Measurements from ENCODE around the gene BCAS2.

The BCAS2 gene

DNA sequence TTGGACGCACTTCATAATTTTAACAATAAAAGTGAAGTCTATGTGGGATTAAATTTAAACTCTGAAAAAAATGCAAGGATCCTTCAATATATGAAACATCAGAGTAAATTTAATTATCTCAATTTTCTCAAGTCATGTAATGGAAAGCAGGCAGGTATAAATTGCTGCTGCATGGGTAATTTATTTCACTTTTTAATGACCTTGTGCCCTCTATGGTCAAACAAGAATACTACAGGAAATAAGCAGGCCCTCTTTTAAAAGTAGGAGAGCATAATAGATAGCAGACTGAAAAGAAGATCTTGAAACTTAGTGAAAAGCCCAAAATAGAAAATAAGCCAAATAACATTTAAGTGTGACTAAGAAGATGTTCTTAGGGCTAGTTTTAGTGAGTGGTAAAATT is 22.9 kb downstream of the BCAS2 start:
- no peak for DNase-seq (ENCODE audit: low read depth)

GRCh38 chr1:114554577-114554976 is 26.8 kb downstream of the BCAS2 start:
- no peak for DNase-seq (ENCODE audit: low read depth)

- no peak for DNase-seq (ENCODE audit: low read depth)
These were observed 29.2 kb downstream of the BCAS2 start for GRCh38 chr1:114552106-114552639.

DNA sequence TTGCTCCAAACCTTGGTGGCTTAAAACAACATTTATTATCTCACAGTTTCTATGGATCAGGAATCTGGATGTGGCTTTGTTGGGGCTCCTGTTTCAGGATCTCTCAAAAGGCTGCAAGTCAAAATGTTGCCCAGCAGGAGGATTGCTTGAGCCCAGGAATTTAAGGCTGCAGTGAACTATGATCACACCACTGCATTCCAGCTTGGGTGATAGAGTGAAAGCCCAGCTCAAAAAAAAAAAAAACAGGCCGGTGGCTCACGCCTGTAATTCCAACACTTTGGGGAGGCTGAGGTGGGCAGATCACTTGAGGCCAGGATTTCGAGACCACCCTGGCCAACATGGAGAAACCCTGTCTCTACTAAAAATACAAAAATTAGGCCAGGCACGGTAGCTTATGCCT is 30.0 kb downstream of the BCAS2 start:
- no peak for DNase-seq (ENCODE audit: low read depth)

DNA sequence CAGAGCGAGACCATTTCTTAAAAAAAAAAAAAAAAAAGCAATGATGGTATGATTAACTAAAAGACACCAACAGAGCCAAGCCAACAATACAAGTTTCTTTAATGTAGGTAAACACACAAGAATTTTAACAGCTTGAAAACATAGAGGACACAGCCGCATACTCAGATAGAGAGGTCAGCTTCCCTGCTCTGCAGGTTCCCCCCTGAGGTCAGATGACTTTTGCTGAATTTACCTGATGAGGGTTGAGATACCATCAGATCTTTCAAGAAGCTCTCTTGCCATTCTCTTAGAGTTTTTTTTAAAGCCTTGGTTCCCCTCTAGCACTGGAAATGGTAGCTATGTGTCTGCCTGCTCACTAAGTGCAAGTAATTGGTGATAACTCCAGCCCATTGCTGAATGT is 31.1 kb downstream of the BCAS2 start:
- DNase-seq (ENCODE audit: low read depth): no peak

DNA sequence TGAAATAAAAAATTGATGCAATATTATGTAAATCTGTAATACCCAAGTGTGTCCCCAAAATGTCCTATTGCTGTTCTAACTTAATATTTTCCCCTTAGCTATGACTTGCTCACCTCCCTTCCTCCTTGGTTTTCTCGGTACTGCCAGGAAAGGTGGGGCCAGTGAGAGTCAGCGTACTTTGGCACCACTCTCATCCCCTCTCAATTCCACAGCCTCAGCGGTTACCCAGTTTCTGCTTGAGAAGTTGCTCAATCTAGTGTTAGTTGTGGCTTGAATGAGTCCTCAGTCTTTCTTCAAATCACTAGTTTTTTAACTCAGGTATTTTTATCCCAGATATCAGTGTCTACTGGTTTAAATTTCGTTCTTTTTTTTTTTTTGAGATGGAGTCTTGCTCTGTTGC is 32.3 kb downstream of the BCAS2 start:
- DNase-seq (ENCODE audit: low read depth): peak; percentile 38

DNA sequence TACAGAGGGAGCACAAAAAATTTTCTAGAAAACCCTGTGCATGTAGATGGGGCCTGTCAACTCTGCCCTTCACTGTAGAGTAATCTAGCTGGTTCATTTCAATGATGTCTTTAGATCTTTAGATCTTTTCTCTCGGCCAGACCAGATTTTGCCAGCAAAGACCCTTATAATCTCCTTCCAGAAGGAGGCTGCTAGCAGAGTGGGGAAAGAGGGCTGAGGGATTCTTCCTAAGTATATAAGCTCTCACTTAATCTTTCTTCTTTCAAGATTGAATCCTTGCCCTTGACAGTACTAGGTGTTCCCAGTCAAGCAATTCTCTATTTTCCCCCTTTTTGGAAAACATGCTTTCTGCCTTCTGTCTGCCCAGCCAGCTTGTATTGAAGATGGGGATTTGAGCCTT is 34.3 kb downstream of the BCAS2 start:
- no peak for DNase-seq (ENCODE audit: low read depth)

DNA sequence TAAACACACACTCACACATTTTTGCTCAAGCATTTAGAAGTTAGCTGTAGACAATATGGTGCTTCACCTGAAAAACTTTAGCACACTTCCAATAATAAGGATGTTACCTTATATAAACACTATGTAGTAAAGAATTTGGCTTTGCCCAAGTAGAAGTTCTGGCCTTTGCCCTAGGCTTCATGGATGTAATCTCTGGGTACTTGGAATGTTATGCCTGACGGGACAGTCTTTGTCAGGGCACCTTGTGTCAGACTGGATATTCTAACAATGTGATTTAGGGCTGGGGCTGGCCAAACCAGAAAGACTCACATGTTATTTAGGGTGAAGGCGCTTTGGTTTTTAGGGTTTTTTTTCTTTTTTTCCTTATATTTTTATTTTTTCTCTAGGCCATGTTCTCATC is 35.6 kb downstream of the BCAS2 start:
- no peak for DNase-seq (ENCODE audit: low read depth)

- DNase-seq (ENCODE audit: low read depth): no peak
These were observed 36.1 kb downstream of the BCAS2 start for GRCh38 chr1:114545315-114545714.

DNA sequence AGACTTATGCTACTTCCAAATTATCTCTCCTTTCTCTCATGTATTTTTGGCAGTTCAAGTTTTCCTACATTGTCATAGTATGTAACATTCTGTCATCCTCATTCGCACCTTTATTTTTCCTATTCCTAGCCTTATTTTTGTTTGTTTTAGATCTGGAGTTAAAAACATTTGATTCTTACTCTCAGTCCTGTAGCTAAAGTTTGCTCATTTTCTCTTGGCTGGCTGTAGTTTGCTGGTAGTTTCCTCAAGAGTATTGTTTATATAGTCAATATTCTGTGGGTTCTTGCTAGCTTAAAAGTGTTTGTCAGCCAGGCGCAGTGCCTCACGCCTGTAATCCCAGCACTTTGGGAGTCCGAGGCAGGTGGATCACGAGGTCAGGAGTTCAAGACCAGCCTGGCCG is 40.6 kb downstream of the BCAS2 start:
- DNase-seq (ENCODE audit: low read depth): no peak

- no peak for DNase-seq (ENCODE audit: low read depth)
These were observed 41.1 kb downstream of the BCAS2 start for GRCh38 chr1:114540272-114540671.

DNA sequence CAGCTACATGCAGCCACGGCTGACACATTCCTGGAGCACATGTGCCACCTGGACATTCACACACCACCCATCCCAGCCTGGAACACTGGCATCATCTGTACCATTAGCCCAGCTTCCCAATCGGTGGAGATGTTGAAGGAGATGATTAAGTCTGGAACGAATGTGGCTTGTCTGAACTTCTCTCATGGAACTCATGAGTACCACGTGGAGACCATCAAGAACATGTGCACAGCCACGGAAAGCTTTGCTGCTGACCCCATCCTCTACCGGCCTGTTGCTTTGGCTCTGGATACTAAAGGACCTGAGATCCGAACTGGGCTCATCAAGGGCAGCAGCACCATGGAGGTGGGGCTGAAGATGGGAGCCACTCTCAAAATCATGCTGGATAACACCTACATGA is 45.4 kb downstream of the BCAS2 start:
- DNase-seq (ENCODE audit: low read depth): no peak

GRCh38 chr1:114535401-114535800 is 46.0 kb downstream of the BCAS2 start:
- no peak for DNase-seq (ENCODE audit: low read depth)

DNA sequence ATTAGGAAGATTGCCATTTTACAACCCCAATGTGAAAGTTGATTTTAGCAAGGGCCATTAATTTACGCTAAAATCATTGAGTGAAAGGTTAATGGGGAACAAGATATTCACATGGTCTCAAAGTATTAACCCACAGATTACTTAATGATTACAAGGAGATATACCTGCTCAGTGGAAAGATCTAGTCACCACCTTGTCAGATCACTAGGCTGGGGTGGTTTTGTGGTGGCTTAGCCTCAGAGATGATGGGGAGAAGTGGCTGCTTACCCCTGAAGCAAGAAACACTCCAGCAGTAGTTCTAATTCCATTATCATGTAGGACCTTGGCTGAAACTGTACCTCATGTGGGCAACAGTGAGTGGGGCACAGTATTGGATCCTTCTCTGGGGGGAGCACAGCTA is 50.3 kb downstream of the BCAS2 start:
- DNase-seq (ENCODE audit: low read depth): no peak

DNA sequence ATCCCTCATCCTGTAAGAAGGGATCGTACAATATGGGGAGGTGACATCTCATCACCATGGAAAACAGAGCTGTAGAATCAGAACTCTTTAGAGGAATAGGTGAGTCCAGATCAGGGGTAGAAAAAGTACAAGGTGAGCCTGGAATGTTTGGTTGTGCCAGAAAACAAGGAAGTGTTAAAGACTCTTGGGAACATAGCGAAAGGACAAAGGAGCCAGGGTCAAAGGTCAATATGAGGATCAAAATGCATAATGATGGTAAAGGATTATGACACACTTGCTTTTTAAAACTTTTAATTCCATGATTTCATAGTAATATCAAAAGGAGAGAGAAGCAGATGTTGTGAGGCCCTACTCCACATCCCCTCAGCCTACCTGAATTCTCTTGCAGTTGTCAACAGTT is 51.2 kb downstream of the BCAS2 start:
- DNase-seq (ENCODE audit: low read depth): no peak

DNA sequence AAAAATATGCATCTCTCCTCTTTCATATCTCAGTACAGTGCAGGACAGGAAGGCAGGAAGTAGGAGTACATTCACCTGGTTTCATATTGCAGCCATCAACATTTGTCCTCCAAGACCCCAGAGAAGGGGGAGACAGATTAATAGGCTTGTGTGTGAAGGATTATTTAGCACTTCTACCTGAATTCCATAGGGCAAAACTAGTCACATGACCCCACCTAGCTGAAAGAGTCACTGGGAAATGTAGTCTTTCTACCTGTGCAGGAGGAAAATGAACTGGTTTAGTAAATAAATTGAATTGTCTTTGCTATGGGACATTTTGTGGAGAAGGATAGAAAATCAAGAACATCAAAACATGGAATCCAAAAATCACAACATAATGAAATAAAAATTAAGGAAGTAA is 56.5 kb downstream of the BCAS2 start:
- DNase-seq (ENCODE audit: low read depth): no peak

- no peak for DNase-seq (ENCODE audit: low read depth)
These were observed 59.2 kb downstream of the BCAS2 start for GRCh38 chr1:114522264-114522575.

- no peak for DNase-seq (ENCODE audit: low read depth)
These were observed 59.8 kb downstream of the BCAS2 start for GRCh38 chr1:114521396-114522263.

All from stromal cell of bone marrow (primary cell).